Measurements from ENCODE around the gene ROBO1. TPM values are rescaled to one million over a fixed set of nuclear protein-coding genes. Genes with fewer than 3 reads are reported as not detected.

ROBO1 gene
- total and polyA plus RNA-seq, 2 of the 8 experiments (the other 6 are each of a cell fraction or from before 2014, with no cell fraction given), result 51.4 to 91.0 TPM

DNA sequence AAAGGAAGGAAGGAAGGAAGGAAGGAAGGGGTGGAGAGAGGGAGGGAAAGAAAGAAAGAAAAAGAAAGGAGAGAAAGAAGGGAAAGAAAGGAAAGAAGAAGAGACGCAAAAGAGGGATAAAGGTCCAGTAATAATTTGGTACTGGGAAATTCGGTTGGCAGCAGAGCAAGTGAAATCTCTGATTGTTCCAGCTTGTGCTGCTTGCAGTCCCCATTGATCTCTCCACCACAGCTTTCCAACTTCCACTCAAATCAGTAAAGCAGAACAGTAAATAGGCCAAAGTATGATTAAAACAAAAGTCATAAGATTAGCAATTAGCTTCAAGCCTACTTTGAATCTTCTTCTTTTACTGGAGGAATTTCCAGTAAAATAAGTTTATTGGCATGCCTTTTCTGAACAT lies 357.2 kb downstream of the ROBO1 start:
- Histone ChIP-seq H3K23ac (ENCODE audit: insufficient read length) (no peak overlapping the region), H3K4ac (replicated peaks; ENCODE audit: insufficient read length, low read depth, low read length) (no peak overlapping the region), H3K56ac (replicated peaks; ENCODE audit: insufficient read length, low read depth, low read length) (no peak overlapping the region), H3K18ac (ENCODE audit: extremely low read depth, low read length) (no peak overlapping the region), H3K4me2 (ENCODE audit: insufficient read depth in 1 of 2, low read depth in 2 of 2, low read length in 2 of 2) (no peak overlapping the region), H3K9ac (replicated peaks in 1 of 4; ENCODE audit: extremely low read depth in 1 of 4, low read depth in 3 of 4, low read length in 3 of 4) (no peak overlapping the region), H4K8ac (ENCODE audit: extremely low read depth, insufficient read depth, low read length) (no peak overlapping the region), H3K14ac (ENCODE audit: insufficient read length) (no peak overlapping the region), H2AFZ (ENCODE audit: low read length) (peak overlapping the region; percentile 55; the same call in 1 of the 2 replicates), H3K9me3 (ENCODE audit: insufficient read depth in 2 of 2, low read depth in 1 of 2, low read length in 1 of 2) (no peaks in the 10 kb centered on the region), H3K23me2 (ENCODE audit: low read depth, low read length) (no peaks in the 10 kb centered on the region), H2AK5ac (ENCODE audit: low read depth, low read length) (no peak overlapping the region), H2BK15ac (ENCODE audit: low read length) (no peak overlapping the region), H4K91ac (replicated peaks; ENCODE audit: insufficient read length, low read length) (no peak overlapping the region), H2BK5ac (ENCODE audit: low read depth, low read length) (no peak overlapping the region), H3K79me1 (ENCODE audit: low read depth, low read length) (no peaks in the 10 kb centered on the region), H2BK20ac (ENCODE audit: low read length) (no peak overlapping the region), H3K4me3 (ENCODE audit: extremely low read depth in 1 of 4, insufficient read depth in 2 of 4, low read depth in 3 of 4, low read length in 4 of 4) (no peak overlapping the region), H4K5ac (ENCODE audit: insufficient read length, low read depth, low read length) (no peak overlapping the region), H3K79me2 (ENCODE audit: control insufficient read depth in 1 of 2, insufficient read depth in 2 of 2, low read length in 2 of 2) (no peaks in the 10 kb centered on the region), H2BK12ac (ENCODE audit: low read depth, low read length) (no peak overlapping the region), H4K20me1 (replicated peaks in 1 of 2; ENCODE audit: control insufficient read depth in 1 of 2, insufficient read depth in 2 of 2, low read length in 2 of 2) (no peaks in the 10 kb centered on the region), H2BK120ac (replicated peaks; ENCODE audit: low read depth, low read length) (no peak overlapping the region), H3K27ac (ENCODE audit: low read depth, low read length) (no peak overlapping the region), H3K27me3 (replicated peaks in 1 of 4; ENCODE audit: control insufficient read depth in 3 of 4, extremely low read depth in 1 of 4, insufficient read depth in 3 of 4, low read length in 3 of 4) (no peaks in the 10 kb centered on the region), H3K36me3 (ENCODE audit: control insufficient read depth in 2 of 4, insufficient read depth in 4 of 4, low read length in 3 of 4) (no peaks in the 10 kb centered on the region), H3K4me1 (replicated peaks in 1 of 4; ENCODE audit: control insufficient read depth in 3 of 4, insufficient read depth in 4 of 4, low read length in 3 of 4) (no peaks in the 10 kb centered on the region)
- DNase-seq (ENCODE audit: low read depth in 1 of 2, low spot score in 2 of 2), result no peak
- FAIRE-seq, result no peak
- ChIA-PET POLR2A (ENCODE audit: partially characterized antibody) (no interaction called here), CTCF (ENCODE audit: partially characterized antibody) (no interaction called here)
- 88% methylated on average over 2 of the region's 2 CpGs; no CpG with 5 or more reads in 1 of the 2 experiments for WGBS, 2 experiments (ENCODE audit: extremely low coverage in 1 of 2, insufficient coverage in 1 of 2, insufficient read length in 1 of 2, insufficient replicate concordance in 2 of 2, low coverage in 1 of 2, low lambda C conversion rate in 2 of 2, missing lambda C conversion rate in 1 of 2)
- no peak for TF ChIP-seq HDAC6 (IDR thresholded peaks at IDR 0.05; ENCODE audit: low read depth, low read length)
- no peak for TF ChIP-seq RBBP5 (IDR thresholded peaks at IDR 0.05; ENCODE audit: borderline replicate concordance, low read depth, low read length)
- no peak for TF ChIP-seq SAP30 (IDR thresholded peaks at IDR 0.05; ENCODE audit: insufficient read depth, insufficient replicate concordance, low read length)
- no peak for TF ChIP-seq EGR1 (IDR thresholded peaks at IDR 0.05; ENCODE audit: borderline replicate concordance, low read depth, low read length)
- no peak for TF ChIP-seq CREB1 (IDR thresholded peaks at IDR 0.05)
- TF ChIP-seq SRF (IDR thresholded peaks at IDR 0.05; ENCODE audit: low read depth, low read length), result no peak
- no peak for TF ChIP-seq BRCA1 (IDR thresholded peaks at IDR 0.05; ENCODE audit: low read depth, low read length)
- no peak for TF ChIP-seq BACH1 (IDR thresholded peaks at IDR 0.05; ENCODE audit: low read length)
- TF ChIP-seq TAF1 (IDR thresholded peaks at IDR 0.05; ENCODE audit: low read depth, low read length), result no peak
- no peak for TF ChIP-seq RNF2 (IDR thresholded peaks at IDR 0.05; ENCODE audit: borderline replicate concordance, low read depth, low read length, missing control alignments, poor library complexity, severe bottlenecking)
- TF ChIP-seq SUZ12 (IDR thresholded peaks at IDR 0.05; ENCODE audit: low read length), result no peak
